GM23338 (cell line): Measurements from ENCODE around the gene APBA2. TPM values are rescaled to one million over a fixed set of nuclear protein-coding genes. Genes with fewer than 3 reads are reported as not detected.

Experiments
- ATAC-seq: fragments of 200-7000 bp; cut with Tn5 transposase; 3 replicates; pipeline ENCODE4 v1.9.1; 2020
- DNase-seq: peaks from one replicate; pipeline ENCODE4 v3.0.0-alpha.2; 2015; ENCODE audit warnings: low spot score
- H2AFZ ChIP-seq: fragments of 200-600 bp; sonication (generic); 2 replicates; pipeline ENCODE4 v1.8.0; 2016; ENCODE audit warnings: antibody characterized with exemption, mild to moderate bottlenecking, moderate library complexity
- H3F3A ChIP-seq: fragments of 200-600 bp; sonication (generic); replicated peaks from 2 replicates; pipeline ENCODE4 v1.8.0; 2017; ENCODE audit warnings: antibody characterized with exemption, mixed run types, low read depth
- H3K27ac ChIP-seq: fragments of 200-600 bp; sonication (generic); 2 replicates; pipeline ENCODE4 v1.6.1; 2016; ENCODE audit warnings: low read depth
- H3K27me3 ChIP-seq: fragments of 200-600 bp; sonication (generic); 2 replicates; pipeline ENCODE4 v1.8.0; 2016; ENCODE audit warnings: mild to moderate bottlenecking, mixed run types, moderate library complexity; ENCODE audit not compliant: insufficient read depth
- H3K36me3 ChIP-seq: fragments of 200-600 bp; sonication (generic); 2 replicates; pipeline ENCODE4 v1.8.0; 2016; ENCODE audit warnings: mild to moderate bottlenecking; ENCODE audit not compliant: insufficient read depth
- H3K4me1 ChIP-seq: fragments of 200-600 bp; sonication (generic); 2 replicates; pipeline ENCODE4 v1.8.0; 2016; ENCODE audit warnings: mild to moderate bottlenecking, moderate library complexity; ENCODE audit not compliant: insufficient read depth
- H3K4me2 ChIP-seq: fragments of 200-600 bp; sonication (generic); 2 replicates; pipeline ENCODE4 v1.7.1; 2017; ENCODE audit warnings: mixed run types
- H3K4me3 ChIP-seq: fragments of 200-600 bp; sonication (generic); 2 replicates; pipeline ENCODE4 v1.6.1; 2016; ENCODE audit warnings: mixed run types
- H3K79me2 ChIP-seq: fragments of 200-600 bp; sonication (generic); replicated peaks from 2 replicates; pipeline ENCODE4 v1.8.0; 2017; ENCODE audit warnings: mild to moderate bottlenecking; ENCODE audit not compliant: insufficient read depth
- H3K9me2 ChIP-seq: fragments of 200-600 bp; sonication (generic); 2 replicates; pipeline ENCODE4 v1.8.0; 2017; ENCODE audit not compliant: insufficient read depth
- H4K20me1 ChIP-seq: fragments of 200-600 bp; sonication (generic); replicated peaks from 2 replicates; pipeline ENCODE4 v1.8.0; 2017; ENCODE audit warnings: mild to moderate bottlenecking; ENCODE audit not compliant: insufficient read depth
- H3K27ac Mint-ChIP-seq: 2 replicates; pipeline ENCODE4 v1.8.0; 2020; ENCODE audit warnings: inconsistent platforms, mild to moderate bottlenecking, moderate library complexity, mixed read lengths
- H3K27me3 Mint-ChIP-seq: 3 replicates; pipeline ENCODE4 v1.8.0; 2022; ENCODE audit warnings: low read depth, mild to moderate bottlenecking, moderate library complexity, mixed read lengths, inconsistent platforms; ENCODE audit not compliant: insufficient read depth, poor library complexity
- H3K36me3 Mint-ChIP-seq: 3 replicates; pipeline ENCODE4 v1.8.0; 2021; ENCODE audit warnings: low read depth, mild to moderate bottlenecking, inconsistent platforms, moderate library complexity, mixed read lengths
- H3K4me1 Mint-ChIP-seq: 3 replicates; pipeline ENCODE4 v1.8.0; 2020; ENCODE audit warnings: mild to moderate bottlenecking, inconsistent platforms, mixed read lengths
- H3K4me3 Mint-ChIP-seq: 3 replicates; pipeline ENCODE4 v1.8.0; 2021; ENCODE audit warnings: moderate library complexity, mild to moderate bottlenecking, inconsistent platforms, mixed read lengths
- H3K9me3 Mint-ChIP-seq: 3 replicates; pipeline ENCODE4 v1.8.0; 2020; ENCODE audit warnings: moderate library complexity, mild to moderate bottlenecking, inconsistent platforms, mixed read lengths
- CREB1 ChIP-seq: fragments of 250-450 bp; sonication (Bioruptor Pico); IDR thresholded peaks from 2 replicates; pipeline ENCODE4 v1.5.0; 2020; ENCODE audit warnings: low read depth, mild to moderate bottlenecking, moderate library complexity
- EZH2 ChIP-seq: fragments of 200-600 bp; sonication (generic); IDR thresholded peaks from one replicate; pipeline ENCODE4 v1.8.0; 2017; ENCODE audit warnings: antibody characterized with exemption, mild to moderate bottlenecking, low read depth; ENCODE audit not compliant: unreplicated experiment
- EZH2phosphoT487 ChIP-seq: fragments of 200-600 bp; sonication (generic); IDR thresholded peaks from one replicate; pipeline ENCODE4 v1.8.1; 2018; ENCODE audit warnings: antibody characterized with exemption; ENCODE audit not compliant: unreplicated experiment
- NANOG ChIP-seq: IDR thresholded peaks from 2 replicates; pipeline ENCODE4 v1.6.1; 2016; ENCODE audit warnings: antibody characterized with exemption, borderline replicate concordance
- POLR2AphosphoS5 ChIP-seq: IDR thresholded peaks from 2 replicates; pipeline ENCODE4 v1.6.1; 2016; ENCODE audit warnings: antibody characterized with exemption, low read depth
- ZNF331 ChIP-seq: fragments of 250-450 bp; sonication (Bioruptor Pico); IDR thresholded peaks from 2 replicates; pipeline ENCODE4 v1.5.0; 2020; ENCODE audit warnings: low read depth, mild to moderate bottlenecking, moderate library complexity
- polyA plus RNA-seq: library from polyadenylated mRNA; unstranded; fragments of >200 nt; fragmentation: Nextera tagmentation; extraction: Ambion mirVana; gene quantifications from 2 replicates; pipeline ENCODE4 v1.2.1, GENCODE V29; 2016
- total RNA-seq: library from RNA; depleted of rRNA; stranded (reverse); fragments of >200 nt; shearing (Covaris generic); gene quantifications from 2 replicates; pipeline ENCODE4 v1.2.3, GENCODE V29; 2014
- TF ChIP-seq, protein P1 (sequence below): IDR thresholded peaks from one replicate; pipeline ENCODE4 v1.6.1; 2018; ENCODE audit warnings: antibody characterized with exemption; ENCODE audit not compliant: unreplicated experiment
- TF ChIP-seq, protein P2 (sequence below): fragments of 250-450 bp; sonication (Bioruptor Pico); IDR thresholded peaks from 2 replicates; pipeline ENCODE4 v1.5.0; 2020; ENCODE audit warnings: mild to moderate bottlenecking, moderate library complexity
- TF ChIP-seq, protein P3 (sequence below): IDR thresholded peaks from 2 replicates; pipeline ENCODE4 v1.6.1; 2016; ENCODE audit warnings: antibody characterized with exemption
- TF ChIP-seq, protein P4 (sequence below), 2 experiments: fragments of 200-600 bp in 1 of 2; sonication (generic) in 1 of 2; conservative IDR thresholded peaks; 2 replicates each; pipeline versions ENCODE4 v1.5.1 to v1.6.1; 2016 to 2017; ENCODE audit warnings: antibody characterized with exemption in 2 of 2, low read depth in 2 of 2, mild to moderate bottlenecking in 2 of 2, moderate library complexity in 1 of 2

APBA2 gene
- total and polyA plus RNA-seq, 2 experiments from 2014 or later, result 5.9 to 24.7 TPM

DNA sequence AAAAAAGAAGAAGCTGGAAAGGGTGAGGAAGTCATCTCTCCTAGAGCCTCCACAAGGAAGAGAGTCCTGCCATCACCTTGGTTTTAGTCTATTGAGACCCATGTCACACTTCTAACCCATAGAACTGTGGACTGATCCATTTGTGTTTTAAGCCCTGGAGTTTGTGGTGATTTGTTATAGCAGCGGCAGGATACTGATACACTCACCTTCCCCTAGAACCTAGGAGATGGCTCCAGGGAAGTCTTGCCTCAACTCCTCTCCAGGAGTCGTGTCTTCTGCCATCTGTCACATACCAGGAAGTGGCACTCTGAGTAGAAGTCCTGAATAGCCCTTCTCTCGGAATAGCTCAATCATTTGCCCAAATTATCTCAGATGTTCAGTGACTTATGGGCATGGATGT lies 14.6 kb upstream of the APBA2 start:
- no peaks in the 10 kb centered on the region for H4K20me1 ChIP-seq
- no peak for ATAC-seq
- no peaks in the 10 kb centered on the region for H3K79me2 ChIP-seq
- no peak overlapping the region for H3K4me2 ChIP-seq
- H3K4me1 ChIP-seq, result peaks cover 7% of the 10 kb centered on the region; the same call in 1 of the 2 replicates
- Mint-ChIP-seq H3K36me3 (peaks cover 3% of the 10 kb centered on the region; the same call in 1 of the 3 replicates), H3K4me1 (peaks cover 7% of the 10 kb centered on the region), H3K4me3 (no peak overlapping the region), H3K27ac (no peak overlapping the region), H3K9me3 (no peaks in the 10 kb centered on the region; the same call in 2 of the 3 replicates), H3K27me3 (peaks cover 3% of the 10 kb centered on the region)
- H3K27ac ChIP-seq, result no peak overlapping the region
- H2AFZ ChIP-seq, result no peak overlapping the region
- no peaks in the 10 kb centered on the region for H3K9me2 ChIP-seq
- H3K27me3 ChIP-seq, result no peaks in the 10 kb centered on the region
- TF ChIP-seq, protein P1, sequence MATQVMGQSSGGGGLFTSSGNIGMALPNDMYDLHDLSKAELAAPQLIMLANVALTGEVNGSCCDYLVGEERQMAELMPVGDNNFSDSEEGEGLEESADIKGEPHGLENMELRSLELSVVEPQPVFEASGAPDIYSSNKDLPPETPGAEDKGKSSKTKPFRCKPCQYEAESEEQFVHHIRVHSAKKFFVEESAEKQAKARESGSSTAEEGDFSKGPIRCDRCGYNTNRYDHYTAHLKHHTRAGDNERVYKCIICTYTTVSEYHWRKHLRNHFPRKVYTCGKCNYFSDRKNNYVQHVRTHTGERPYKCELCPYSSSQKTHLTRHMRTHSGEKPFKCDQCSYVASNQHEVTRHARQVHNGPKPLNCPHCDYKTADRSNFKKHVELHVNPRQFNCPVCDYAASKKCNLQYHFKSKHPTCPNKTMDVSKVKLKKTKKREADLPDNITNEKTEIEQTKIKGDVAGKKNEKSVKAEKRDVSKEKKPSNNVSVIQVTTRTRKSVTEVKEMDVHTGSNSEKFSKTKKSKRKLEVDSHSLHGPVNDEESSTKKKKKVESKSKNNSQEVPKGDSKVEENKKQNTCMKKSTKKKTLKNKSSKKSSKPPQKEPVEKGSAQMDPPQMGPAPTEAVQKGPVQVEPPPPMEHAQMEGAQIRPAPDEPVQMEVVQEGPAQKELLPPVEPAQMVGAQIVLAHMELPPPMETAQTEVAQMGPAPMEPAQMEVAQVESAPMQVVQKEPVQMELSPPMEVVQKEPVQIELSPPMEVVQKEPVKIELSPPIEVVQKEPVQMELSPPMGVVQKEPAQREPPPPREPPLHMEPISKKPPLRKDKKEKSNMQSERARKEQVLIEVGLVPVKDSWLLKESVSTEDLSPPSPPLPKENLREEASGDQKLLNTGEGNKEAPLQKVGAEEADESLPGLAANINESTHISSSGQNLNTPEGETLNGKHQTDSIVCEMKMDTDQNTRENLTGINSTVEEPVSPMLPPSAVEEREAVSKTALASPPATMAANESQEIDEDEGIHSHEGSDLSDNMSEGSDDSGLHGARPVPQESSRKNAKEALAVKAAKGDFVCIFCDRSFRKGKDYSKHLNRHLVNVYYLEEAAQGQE, result no peak
- TF ChIP-seq, protein P2, sequence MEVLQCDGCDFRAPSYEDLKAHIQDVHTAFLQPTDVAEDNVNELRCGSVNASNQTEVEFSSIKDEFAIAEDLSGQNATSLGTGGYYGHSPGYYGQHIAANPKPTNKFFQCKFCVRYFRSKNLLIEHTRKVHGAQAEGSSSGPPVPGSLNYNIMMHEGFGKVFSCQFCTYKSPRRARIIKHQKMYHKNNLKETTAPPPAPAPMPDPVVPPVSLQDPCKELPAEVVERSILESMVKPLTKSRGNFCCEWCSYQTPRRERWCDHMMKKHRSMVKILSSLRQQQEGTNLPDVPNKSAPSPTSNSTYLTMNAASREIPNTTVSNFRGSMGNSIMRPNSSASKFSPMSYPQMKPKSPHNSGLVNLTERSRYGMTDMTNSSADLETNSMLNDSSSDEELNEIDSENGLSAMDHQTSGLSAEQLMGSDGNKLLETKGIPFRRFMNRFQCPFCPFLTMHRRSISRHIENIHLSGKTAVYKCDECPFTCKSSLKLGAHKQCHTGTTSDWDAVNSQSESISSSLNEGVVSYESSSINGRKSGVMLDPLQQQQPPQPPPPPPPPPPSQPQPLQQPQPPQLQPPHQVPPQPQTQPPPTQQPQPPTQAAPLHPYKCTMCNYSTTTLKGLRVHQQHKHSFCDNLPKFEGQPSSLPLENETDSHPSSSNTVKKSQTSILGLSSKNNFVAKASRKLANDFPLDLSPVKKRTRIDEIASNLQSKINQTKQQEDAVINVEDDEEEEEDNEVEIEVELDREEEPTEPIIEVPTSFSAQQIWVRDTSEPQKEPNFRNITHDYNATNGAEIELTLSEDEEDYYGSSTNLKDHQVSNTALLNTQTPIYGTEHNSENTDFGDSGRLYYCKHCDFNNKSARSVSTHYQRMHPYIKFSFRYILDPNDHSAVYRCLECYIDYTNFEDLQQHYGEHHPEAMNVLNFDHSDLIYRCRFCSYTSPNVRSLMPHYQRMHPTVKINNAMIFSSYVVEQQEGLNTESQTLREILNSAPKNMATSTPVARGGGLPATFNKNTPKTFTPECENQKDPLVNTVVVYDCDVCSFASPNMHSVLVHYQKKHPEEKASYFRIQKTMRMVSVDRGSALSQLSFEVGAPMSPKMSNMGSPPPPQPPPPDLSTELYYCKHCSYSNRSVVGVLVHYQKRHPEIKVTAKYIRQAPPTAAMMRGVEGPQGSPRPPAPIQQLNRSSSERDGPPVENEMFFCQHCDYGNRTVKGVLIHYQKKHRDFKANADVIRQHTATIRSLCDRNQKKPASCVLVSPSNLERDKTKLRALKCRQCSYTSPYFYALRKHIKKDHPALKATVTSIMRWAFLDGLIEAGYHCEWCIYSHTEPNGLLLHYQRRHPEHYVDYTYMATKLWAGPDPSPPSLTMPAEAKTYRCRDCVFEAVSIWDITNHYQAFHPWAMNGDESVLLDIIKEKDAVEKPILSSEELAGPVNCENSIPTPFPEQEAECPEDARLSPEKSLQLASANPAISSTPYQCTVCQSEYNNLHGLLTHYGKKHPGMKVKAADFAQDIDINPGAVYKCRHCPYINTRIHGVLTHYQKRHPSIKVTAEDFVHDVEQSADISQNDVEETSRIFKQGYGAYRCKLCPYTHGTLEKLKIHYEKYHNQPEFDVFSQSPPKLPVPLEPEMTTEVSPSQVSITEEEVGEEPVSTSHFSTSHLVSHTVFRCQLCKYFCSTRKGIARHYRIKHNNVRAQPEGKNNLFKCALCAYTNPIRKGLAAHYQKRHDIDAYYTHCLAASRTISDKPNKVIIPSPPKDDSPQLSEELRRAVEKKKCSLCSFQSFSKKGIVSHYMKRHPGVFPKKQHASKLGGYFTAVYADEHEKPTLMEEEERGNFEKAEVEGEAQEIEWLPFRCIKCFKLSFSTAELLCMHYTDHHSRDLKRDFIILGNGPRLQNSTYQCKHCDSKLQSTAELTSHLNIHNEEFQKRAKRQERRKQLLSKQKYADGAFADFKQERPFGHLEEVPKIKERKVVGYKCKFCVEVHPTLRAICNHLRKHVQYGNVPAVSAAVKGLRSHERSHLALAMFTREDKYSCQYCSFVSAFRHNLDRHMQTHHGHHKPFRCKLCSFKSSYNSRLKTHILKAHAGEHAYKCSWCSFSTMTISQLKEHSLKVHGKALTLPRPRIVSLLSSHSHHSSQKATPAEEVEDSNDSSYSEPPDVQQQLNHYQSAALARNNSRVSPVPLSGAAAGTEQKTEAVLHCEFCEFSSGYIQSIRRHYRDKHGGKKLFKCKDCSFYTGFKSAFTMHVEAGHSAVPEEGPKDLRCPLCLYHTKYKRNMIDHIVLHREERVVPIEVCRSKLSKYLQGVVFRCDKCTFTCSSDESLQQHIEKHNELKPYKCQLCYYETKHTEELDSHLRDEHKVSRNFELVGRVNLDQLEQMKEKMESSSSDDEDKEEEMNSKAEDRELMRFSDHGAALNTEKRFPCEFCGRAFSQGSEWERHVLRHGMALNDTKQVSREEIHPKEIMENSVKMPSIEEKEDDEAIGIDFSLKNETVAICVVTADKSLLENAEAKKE (CRISPR knock-in tag), result no peak
- TF ChIP-seq, protein P3, sequence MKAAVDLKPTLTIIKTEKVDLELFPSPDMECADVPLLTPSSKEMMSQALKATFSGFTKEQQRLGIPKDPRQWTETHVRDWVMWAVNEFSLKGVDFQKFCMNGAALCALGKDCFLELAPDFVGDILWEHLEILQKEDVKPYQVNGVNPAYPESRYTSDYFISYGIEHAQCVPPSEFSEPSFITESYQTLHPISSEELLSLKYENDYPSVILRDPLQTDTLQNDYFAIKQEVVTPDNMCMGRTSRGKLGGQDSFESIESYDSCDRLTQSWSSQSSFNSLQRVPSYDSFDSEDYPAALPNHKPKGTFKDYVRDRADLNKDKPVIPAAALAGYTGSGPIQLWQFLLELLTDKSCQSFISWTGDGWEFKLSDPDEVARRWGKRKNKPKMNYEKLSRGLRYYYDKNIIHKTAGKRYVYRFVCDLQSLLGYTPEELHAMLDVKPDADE, result no peak
- no peak for TF ChIP-seq EZH2phosphoT487
- TF ChIP-seq NANOG, result no peak
- TF ChIP-seq, protein P4, sequence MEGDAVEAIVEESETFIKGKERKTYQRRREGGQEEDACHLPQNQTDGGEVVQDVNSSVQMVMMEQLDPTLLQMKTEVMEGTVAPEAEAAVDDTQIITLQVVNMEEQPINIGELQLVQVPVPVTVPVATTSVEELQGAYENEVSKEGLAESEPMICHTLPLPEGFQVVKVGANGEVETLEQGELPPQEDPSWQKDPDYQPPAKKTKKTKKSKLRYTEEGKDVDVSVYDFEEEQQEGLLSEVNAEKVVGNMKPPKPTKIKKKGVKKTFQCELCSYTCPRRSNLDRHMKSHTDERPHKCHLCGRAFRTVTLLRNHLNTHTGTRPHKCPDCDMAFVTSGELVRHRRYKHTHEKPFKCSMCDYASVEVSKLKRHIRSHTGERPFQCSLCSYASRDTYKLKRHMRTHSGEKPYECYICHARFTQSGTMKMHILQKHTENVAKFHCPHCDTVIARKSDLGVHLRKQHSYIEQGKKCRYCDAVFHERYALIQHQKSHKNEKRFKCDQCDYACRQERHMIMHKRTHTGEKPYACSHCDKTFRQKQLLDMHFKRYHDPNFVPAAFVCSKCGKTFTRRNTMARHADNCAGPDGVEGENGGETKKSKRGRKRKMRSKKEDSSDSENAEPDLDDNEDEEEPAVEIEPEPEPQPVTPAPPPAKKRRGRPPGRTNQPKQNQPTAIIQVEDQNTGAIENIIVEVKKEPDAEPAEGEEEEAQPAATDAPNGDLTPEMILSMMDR (conservative IDR thresholded peaks at IDR 0.05; ENCODE audit: low read depth in 2 of 2), result no peak
- no peak for TF ChIP-seq CREB1 (CRISPR knock-in tag)
- TF ChIP-seq EZH2, result no peak
- TF ChIP-seq ZNF331, result no peak
- no peak for TF ChIP-seq POLR2AphosphoS5
- H3F3A ChIP-seq, result no peaks in the 10 kb centered on the region
- DNase-seq, result no peak
- H3K4me3 ChIP-seq, result no peak overlapping the region
- no peaks in the 10 kb centered on the region for H3K36me3 ChIP-seq
